GM12875 (cell line): ENCODE results near the gene AIFM3.
"Not testable (repeated sequence)": the region's sequence is repeated elsewhere in the genome, so short reads cannot be mapped to it uniquely, and the experiment has no call there.

Experiments
- H3K4me3 ChIP-seq: one replicate; pipeline ENCODE4 v1.5.1; 2011; ENCODE audit warnings: low read depth, low read length, control low read depth
- TF ChIP-seq, protein P1 (sequence below): IDR thresholded peaks from 2 replicates; pipeline ENCODE4 v1.5.1; 2011; ENCODE audit warnings: low read depth, mild to moderate bottlenecking, control low read depth, inconsistent platforms, low read length, moderate library complexity, borderline replicate concordance; ENCODE audit not compliant: insufficient read depth

Gene AIFM3

GRCh38 chr22:21000207-21000986, 33.3 kb downstream of the AIFM3 start:
- peak overlapping the region; percentile 78 for H3K4me3 ChIP-seq
- TF ChIP-seq, protein P1, sequence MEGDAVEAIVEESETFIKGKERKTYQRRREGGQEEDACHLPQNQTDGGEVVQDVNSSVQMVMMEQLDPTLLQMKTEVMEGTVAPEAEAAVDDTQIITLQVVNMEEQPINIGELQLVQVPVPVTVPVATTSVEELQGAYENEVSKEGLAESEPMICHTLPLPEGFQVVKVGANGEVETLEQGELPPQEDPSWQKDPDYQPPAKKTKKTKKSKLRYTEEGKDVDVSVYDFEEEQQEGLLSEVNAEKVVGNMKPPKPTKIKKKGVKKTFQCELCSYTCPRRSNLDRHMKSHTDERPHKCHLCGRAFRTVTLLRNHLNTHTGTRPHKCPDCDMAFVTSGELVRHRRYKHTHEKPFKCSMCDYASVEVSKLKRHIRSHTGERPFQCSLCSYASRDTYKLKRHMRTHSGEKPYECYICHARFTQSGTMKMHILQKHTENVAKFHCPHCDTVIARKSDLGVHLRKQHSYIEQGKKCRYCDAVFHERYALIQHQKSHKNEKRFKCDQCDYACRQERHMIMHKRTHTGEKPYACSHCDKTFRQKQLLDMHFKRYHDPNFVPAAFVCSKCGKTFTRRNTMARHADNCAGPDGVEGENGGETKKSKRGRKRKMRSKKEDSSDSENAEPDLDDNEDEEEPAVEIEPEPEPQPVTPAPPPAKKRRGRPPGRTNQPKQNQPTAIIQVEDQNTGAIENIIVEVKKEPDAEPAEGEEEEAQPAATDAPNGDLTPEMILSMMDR, result no peak

DNA sequence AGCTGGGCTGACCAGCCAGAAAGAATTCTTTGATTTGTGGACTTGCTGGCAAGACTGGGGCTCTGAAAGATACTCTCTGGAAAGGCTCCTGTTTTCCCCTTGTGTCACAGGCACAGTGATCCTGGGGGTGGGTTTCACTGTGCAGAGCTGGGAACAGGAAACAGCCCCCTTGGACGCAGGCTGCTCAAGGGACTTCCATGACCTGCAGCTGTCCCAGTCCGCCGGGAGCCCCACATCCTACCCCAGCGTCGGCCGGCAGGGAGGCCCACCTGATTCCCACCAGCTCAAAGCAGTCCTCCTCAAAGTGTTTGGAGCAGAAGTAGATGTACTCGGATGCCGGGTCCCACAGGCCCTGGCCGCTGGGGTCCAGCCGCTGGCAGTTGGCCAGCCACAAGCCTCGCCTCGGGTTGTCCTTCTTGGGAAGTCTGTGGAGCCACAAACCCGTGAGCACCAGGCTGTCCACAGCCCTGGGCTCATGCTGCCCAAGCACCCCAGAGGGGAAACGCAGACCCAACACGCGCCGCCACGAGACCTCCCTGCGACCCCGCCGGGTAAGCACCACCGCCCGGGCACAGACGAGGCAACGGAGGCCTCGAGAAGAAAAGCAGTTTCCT, 34.0 kb downstream of the AIFM3 start:
- TF ChIP-seq, protein P1, result no peak
- peak overlapping the region; percentile 78 for H3K4me3 ChIP-seq

- peak within 1 kb of the TSS; percentile 78 for H3K4me3 ChIP-seq
- TF ChIP-seq, protein P1, result no peak
Measured at GRCh38 chr22:21001601-21002325, 34.7 kb downstream of the AIFM3 start, which contains the start of gene THAP7. Gene THAP7 (minus strand): TSS chr22:21002118. CDS start chr22:21001911, 207 bp downstream.

GRCh38 chr22:21003782-21004181, 36.7 kb downstream of the AIFM3 start:
- H3K4me3 ChIP-seq, result no peak overlapping the region
- TF ChIP-seq, protein P1, result no peak

DNA sequence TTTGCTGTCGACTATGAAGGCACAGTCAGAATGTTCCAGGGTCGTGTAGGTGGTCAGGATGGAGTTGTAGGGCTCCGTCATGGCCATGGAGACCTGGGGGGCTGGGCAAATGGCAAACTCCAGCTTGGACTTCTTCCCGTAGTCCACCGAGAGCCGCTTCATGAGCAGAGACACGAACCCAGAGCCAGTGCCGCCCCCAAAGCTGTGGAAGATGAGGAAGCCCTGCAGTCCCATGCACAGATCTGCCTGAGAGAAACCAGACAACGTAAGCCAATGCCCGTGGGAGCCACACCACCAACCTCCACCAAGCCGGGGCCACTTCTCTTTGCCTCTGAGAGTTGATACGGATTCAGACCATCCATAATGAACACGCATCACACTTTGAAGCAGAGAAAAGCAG, 42.2 kb downstream of the AIFM3 start:
- H3K4me3 ChIP-seq, result not testable (repeated sequence)

DNA sequence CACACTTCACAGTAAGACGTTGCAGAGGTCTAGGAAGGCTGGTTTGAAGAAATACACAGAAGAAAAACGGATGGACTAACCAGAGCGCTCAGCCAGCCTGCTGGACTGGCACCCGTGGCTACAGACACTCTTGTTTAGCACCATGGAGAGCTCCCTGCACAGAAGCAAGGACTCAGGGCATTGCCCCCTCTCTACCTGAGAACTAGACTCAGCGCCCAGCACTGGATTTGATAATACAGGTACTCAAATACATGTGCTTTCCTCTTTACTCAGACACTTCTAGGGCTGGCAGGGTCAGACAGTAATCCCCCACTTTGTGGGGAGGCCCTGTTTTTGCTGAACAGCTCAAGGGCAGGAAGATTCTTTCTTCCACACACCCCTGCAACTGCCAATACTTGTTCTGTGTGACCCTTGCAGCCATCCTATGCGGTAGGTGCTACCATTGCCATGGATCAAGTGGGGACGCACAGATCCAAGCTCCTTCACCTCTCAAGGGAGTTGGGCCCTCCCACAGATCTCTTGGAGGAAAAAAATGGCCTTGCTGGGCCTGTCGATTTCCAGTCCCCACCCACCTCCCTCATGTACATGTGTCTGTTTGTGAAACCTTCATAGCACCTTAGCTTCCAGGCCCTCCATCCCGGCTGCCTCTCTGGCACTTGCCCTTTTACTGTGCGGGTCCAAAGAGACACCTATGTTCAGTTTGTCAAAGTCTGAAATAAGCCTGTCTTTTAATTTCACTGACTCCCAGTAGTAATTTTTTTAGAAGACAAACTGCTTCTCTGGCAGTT, 42.8 kb downstream of the AIFM3 start:
- H3K4me3 ChIP-seq, result no peak overlapping the region
- TF ChIP-seq, protein P1, result no peak

- TF ChIP-seq, protein P1, result no peak
- no peak overlapping the region for H3K4me3 ChIP-seq
Measured at GRCh38 chr22:21010426-21011113, 43.5 kb downstream of the AIFM3 start.
